WTC11 (cell line): ENCODE measurements around the gene ORC4. TPM values are rescaled to one million over a fixed set of nuclear protein-coding genes. Genes with fewer than 3 reads are reported as not detected.

ENCODE experiments used
- ATAC-seq: fragments of 200-7000 bp; cut with Tn5 transposase; 2 replicates; pipeline ENCODE4 v1.10.0; 2021; ENCODE audit warnings: mild to moderate bottlenecking, moderate library complexity
- CTCF ChIA-PET: fragments of 300-600 bp; sonication (Branson Sonifier 250); formaldehyde crosslinking; loops from one replicate; lab custom pipeline; 2021; ENCODE audit warnings: antibody characterized with exemption; lab: Charles Lee
- POLR2A ChIA-PET: fragments of 350-600 bp; sonication (Branson Sonifier 250); formaldehyde crosslinking; loops from one replicate; lab custom pipeline; 2021; ENCODE audit warnings: antibody characterized with exemption; lab: Charles Lee
- DNase-seq: peaks from one replicate; pipeline ENCODE4 v3.0.0; 2021; ENCODE audit warnings: low spot score
- H3K27ac Mint-ChIP-seq: 2 replicates; pipeline ENCODE4 v1.8.0; 2021; ENCODE audit warnings: mixed read lengths
- H3K27me3 Mint-ChIP-seq: 2 replicates; pipeline ENCODE4 v1.8.0; 2021; ENCODE audit warnings: low read depth, mild to moderate bottlenecking, moderate library complexity, mixed read lengths
- H3K36me3 Mint-ChIP-seq: 2 replicates; pipeline ENCODE4 v1.8.0; 2021; ENCODE audit warnings: mixed read lengths
- H3K4me1 Mint-ChIP-seq: 2 replicates; pipeline ENCODE4 v1.8.0; 2022; ENCODE audit warnings: mixed read lengths
- H3K4me3 Mint-ChIP-seq: 2 replicates; pipeline ENCODE4 v1.8.0; 2021; ENCODE audit warnings: mild to moderate bottlenecking, moderate library complexity, mixed read lengths
- H3K9me3 Mint-ChIP-seq: 2 replicates; pipeline ENCODE4 v1.8.0; 2021; ENCODE audit warnings: mixed read lengths
- CBFB ChIP-seq: sonication (generic); formaldehyde crosslinking; IDR thresholded peaks from 2 replicates; pipeline ENCODE4 v1.8.1; 2022; ENCODE audit warnings: mild to moderate bottlenecking, low read depth, missing genetic modification reagents
- EMX1 ChIP-seq: fragments of 250-450 bp; sonication (Bioruptor Pico); IDR thresholded peaks from 2 replicates; pipeline ENCODE4 v1.8.0; 2021; ENCODE audit warnings: mild to moderate bottlenecking
- ESRRA ChIP-seq: sonication (generic); formaldehyde crosslinking; IDR thresholded peaks from 2 replicates; pipeline ENCODE4 v1.8.1; 2022; ENCODE audit warnings: mild to moderate bottlenecking, missing genetic modification reagents, borderline replicate concordance
- FOXP1 ChIP-seq: sonication (generic); formaldehyde crosslinking; IDR thresholded peaks from 2 replicates; pipeline ENCODE4 v1.8.0; 2022; ENCODE audit warnings: missing genetic modification reagents, mild to moderate bottlenecking, moderate library complexity, borderline replicate concordance
- GRHL2 ChIP-seq: fragments of 250-450 bp; sonication (Bioruptor Pico); IDR thresholded peaks from 2 replicates; pipeline ENCODE4 v1.8.0; 2022; ENCODE audit warnings: mild to moderate bottlenecking, moderate library complexity; ENCODE audit not compliant: insufficient replicate concordance, severe bottlenecking
- PRRX2 ChIP-seq: fragments of 250-450 bp; sonication (Bioruptor Pico); IDR thresholded peaks from 2 replicates; pipeline ENCODE4 v1.8.0; 2021; ENCODE audit warnings: mild to moderate bottlenecking
- RORB ChIP-seq: fragments of 250-450 bp; sonication (Bioruptor Pico); IDR thresholded peaks from 2 replicates; pipeline ENCODE4 v1.9.0; 2021; ENCODE audit warnings: mild to moderate bottlenecking
- ZNF138 ChIP-seq: sonication (generic); formaldehyde crosslinking; conservative IDR thresholded peaks from 2 replicates; pipeline ENCODE4 v1.8.1; 2022; ENCODE audit warnings: mild to moderate bottlenecking, moderate library complexity, missing genetic modification reagents
- ZNF232 ChIP-seq: sonication (generic); formaldehyde crosslinking; IDR thresholded peaks from 2 replicates; pipeline ENCODE4 v1.8.0; 2022; ENCODE audit warnings: mild to moderate bottlenecking, missing genetic modification reagents
- ZNF317 ChIP-seq: sonication (generic); formaldehyde crosslinking; IDR thresholded peaks from 2 replicates; pipeline ENCODE4 v1.8.1; 2023; ENCODE audit warnings: low read depth, mild to moderate bottlenecking, moderate library complexity, missing genetic modification reagents, borderline replicate concordance
- ZNF396 ChIP-seq: fragments of 250-450 bp; sonication (Bioruptor Pico); IDR thresholded peaks from 2 replicates; pipeline ENCODE4 v1.8.0; 2021; ENCODE audit warnings: mild to moderate bottlenecking, moderate library complexity, borderline replicate concordance
- total RNA-seq: library from RNA; stranded (reverse); gene quantifications from 3 replicates; pipeline ENCODE4 v1.2.3, GENCODE V29; 2021
- TF ChIP-seq, protein P1 (sequence below): sonication (generic); formaldehyde crosslinking; IDR thresholded peaks from 2 replicates; pipeline ENCODE4 v1.8.1; 2022; ENCODE audit warnings: mild to moderate bottlenecking, missing genetic modification reagents, moderate library complexity, borderline replicate concordance
- TF ChIP-seq, protein P2 (sequence below): sonication (generic); formaldehyde crosslinking; IDR thresholded peaks from 2 replicates; pipeline ENCODE4 v1.8.1; 2023; ENCODE audit warnings: mild to moderate bottlenecking, missing genetic modification reagents, moderate library complexity
- TF ChIP-seq, protein P3 (sequence below): sonication (generic); formaldehyde crosslinking; IDR thresholded peaks from 2 replicates; pipeline ENCODE4 v1.8.1; 2022; ENCODE audit warnings: missing genetic modification reagents, borderline replicate concordance
- TF ChIP-seq, protein P4 (sequence below): sonication (generic); formaldehyde crosslinking; IDR thresholded peaks from 2 replicates; pipeline ENCODE4 v1.8.0; 2023; ENCODE audit warnings: mild to moderate bottlenecking, missing genetic modification reagents
- TF ChIP-seq, protein P5 (sequence below): fragments of 200-600 bp; IDR thresholded peaks from 2 replicates; pipeline ENCODE4 v1.8.0; 2022; ENCODE audit warnings: antibody characterized with exemption
- TF ChIP-seq, protein P6 (sequence below): sonication (generic); formaldehyde crosslinking; IDR thresholded peaks from 2 replicates; pipeline ENCODE4 v1.8.0; 2022; ENCODE audit warnings: mild to moderate bottlenecking, missing genetic modification reagents
- TF ChIP-seq, protein P7 (sequence below): sonication (generic); formaldehyde crosslinking; IDR thresholded peaks from 2 replicates; pipeline ENCODE4 v1.8.1; 2022; ENCODE audit warnings: low read depth, mild to moderate bottlenecking, moderate library complexity, missing genetic modification reagents, borderline replicate concordance
- TF ChIP-seq, protein P8 (sequence below): sonication (generic); formaldehyde crosslinking; IDR thresholded peaks from 2 replicates; pipeline ENCODE4 v1.8.0; 2023; ENCODE audit warnings: missing genetic modification reagents, mild to moderate bottlenecking, borderline replicate concordance

ORC4 gene
- total RNA-seq, 1 experiment from 2014 or later, result 57.9 TPM

DNA sequence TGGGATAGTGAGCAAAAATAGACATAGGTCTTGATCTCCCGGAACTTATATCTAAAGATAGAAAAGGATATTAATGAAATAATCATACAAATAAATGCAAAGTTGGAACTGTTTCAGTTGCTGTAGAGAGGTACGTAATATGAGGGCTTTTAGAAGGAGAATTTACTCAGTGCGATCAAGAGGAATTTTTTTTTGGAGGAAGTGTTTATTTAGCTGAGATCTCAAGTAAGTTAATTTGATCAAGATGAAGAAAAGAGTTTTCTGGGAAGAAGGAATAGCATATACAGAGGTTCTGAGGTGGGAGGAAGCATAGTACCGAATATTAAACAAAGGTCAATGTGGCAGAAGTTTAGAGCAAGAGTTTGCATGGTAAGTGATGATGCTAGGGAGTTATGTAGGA, 11.7 kb upstream of the ORC4 start:
- no peaks in the 10 kb centered on the region for H3K36me3 Mint-ChIP-seq
- DNase-seq (no peak), ATAC-seq (no peak)
- H3K4me3 Mint-ChIP-seq, result no peak overlapping the region
- H3K4me1 Mint-ChIP-seq, result no peaks in the 10 kb centered on the region
- no peaks in the 10 kb centered on the region for H3K27me3 Mint-ChIP-seq
- TF ChIP-seq, protein P1, sequence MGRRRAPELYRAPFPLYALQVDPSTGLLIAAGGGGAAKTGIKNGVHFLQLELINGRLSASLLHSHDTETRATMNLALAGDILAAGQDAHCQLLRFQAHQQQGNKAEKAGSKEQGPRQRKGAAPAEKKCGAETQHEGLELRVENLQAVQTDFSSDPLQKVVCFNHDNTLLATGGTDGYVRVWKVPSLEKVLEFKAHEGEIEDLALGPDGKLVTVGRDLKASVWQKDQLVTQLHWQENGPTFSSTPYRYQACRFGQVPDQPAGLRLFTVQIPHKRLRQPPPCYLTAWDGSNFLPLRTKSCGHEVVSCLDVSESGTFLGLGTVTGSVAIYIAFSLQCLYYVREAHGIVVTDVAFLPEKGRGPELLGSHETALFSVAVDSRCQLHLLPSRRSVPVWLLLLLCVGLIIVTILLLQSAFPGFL (CRISPR knock-in tag), result no peak
- TF ChIP-seq CBFB (CRISPR knock-in tag) (no peak), RORB (no peak), ZNF317 (CRISPR knock-in tag) (no peak), ESRRA (CRISPR knock-in tag) (no peak), PRRX2 (CRISPR knock-in tag) (no peak), ZNF396 (no peak), GRHL2 (no peak), EMX1 (CRISPR knock-in tag) (no peak), ZNF232 (CRISPR knock-in tag) (no peak), FOXP1 (no peak), ZNF138 (CRISPR knock-in tag) (no peak)
- TF ChIP-seq, protein P2, sequence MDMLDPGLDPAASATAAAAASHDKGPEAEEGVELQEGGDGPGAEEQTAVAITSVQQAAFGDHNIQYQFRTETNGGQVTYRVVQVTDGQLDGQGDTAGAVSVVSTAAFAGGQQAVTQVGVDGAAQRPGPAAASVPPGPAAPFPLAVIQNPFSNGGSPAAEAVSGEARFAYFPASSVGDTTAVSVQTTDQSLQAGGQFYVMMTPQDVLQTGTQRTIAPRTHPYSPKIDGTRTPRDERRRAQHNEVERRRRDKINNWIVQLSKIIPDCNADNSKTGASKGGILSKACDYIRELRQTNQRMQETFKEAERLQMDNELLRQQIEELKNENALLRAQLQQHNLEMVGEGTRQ (CRISPR knock-in tag), result no peak
- TF ChIP-seq, protein P3, sequence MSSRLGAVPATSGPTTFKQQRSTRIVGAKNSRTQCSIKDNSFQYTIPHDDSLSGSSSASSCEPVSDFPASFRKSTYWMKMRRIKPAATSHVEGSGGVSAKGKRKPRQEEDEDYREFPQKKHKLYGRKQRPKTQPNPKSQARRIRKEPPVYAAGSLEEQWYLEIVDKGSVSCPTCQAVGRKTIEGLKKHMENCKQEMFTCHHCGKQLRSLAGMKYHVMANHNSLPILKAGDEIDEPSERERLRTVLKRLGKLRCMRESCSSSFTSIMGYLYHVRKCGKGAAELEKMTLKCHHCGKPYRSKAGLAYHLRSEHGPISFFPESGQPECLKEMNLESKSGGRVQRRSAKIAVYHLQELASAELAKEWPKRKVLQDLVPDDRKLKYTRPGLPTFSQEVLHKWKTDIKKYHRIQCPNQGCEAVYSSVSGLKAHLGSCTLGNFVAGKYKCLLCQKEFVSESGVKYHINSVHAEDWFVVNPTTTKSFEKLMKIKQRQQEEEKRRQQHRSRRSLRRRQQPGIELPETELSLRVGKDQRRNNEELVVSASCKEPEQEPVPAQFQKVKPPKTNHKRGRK (CRISPR knock-in tag), result no peak
- TF ChIP-seq, protein P4, sequence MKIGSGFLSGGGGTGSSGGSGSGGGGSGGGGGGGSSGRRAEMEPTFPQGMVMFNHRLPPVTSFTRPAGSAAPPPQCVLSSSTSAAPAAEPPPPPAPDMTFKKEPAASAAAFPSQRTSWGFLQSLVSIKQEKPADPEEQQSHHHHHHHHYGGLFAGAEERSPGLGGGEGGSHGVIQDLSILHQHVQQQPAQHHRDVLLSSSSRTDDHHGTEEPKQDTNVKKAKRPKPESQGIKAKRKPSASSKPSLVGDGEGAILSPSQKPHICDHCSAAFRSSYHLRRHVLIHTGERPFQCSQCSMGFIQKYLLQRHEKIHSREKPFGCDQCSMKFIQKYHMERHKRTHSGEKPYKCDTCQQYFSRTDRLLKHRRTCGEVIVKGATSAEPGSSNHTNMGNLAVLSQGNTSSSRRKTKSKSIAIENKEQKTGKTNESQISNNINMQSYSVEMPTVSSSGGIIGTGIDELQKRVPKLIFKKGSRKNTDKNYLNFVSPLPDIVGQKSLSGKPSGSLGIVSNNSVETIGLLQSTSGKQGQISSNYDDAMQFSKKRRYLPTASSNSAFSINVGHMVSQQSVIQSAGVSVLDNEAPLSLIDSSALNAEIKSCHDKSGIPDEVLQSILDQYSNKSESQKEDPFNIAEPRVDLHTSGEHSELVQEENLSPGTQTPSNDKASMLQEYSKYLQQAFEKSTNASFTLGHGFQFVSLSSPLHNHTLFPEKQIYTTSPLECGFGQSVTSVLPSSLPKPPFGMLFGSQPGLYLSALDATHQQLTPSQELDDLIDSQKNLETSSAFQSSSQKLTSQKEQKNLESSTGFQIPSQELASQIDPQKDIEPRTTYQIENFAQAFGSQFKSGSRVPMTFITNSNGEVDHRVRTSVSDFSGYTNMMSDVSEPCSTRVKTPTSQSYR, result no peak
- TF ChIP-seq, protein P5, sequence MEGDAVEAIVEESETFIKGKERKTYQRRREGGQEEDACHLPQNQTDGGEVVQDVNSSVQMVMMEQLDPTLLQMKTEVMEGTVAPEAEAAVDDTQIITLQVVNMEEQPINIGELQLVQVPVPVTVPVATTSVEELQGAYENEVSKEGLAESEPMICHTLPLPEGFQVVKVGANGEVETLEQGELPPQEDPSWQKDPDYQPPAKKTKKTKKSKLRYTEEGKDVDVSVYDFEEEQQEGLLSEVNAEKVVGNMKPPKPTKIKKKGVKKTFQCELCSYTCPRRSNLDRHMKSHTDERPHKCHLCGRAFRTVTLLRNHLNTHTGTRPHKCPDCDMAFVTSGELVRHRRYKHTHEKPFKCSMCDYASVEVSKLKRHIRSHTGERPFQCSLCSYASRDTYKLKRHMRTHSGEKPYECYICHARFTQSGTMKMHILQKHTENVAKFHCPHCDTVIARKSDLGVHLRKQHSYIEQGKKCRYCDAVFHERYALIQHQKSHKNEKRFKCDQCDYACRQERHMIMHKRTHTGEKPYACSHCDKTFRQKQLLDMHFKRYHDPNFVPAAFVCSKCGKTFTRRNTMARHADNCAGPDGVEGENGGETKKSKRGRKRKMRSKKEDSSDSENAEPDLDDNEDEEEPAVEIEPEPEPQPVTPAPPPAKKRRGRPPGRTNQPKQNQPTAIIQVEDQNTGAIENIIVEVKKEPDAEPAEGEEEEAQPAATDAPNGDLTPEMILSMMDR, result no peak
- TF ChIP-seq, protein P6, sequence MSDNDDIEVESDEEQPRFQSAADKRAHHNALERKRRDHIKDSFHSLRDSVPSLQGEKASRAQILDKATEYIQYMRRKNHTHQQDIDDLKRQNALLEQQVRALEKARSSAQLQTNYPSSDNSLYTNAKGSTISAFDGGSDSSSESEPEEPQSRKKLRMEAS (CRISPR knock-in tag), result no peak
- TF ChIP-seq, protein P7, sequence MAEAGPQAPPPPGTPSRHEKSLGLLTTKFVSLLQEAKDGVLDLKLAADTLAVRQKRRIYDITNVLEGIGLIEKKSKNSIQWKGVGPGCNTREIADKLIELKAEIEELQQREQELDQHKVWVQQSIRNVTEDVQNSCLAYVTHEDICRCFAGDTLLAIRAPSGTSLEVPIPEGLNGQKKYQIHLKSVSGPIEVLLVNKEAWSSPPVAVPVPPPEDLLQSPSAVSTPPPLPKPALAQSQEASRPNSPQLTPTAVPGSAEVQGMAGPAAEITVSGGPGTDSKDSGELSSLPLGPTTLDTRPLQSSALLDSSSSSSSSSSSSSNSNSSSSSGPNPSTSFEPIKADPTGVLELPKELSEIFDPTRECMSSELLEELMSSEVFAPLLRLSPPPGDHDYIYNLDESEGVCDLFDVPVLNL (CRISPR knock-in tag), result no peak
- TF ChIP-seq, protein P8, sequence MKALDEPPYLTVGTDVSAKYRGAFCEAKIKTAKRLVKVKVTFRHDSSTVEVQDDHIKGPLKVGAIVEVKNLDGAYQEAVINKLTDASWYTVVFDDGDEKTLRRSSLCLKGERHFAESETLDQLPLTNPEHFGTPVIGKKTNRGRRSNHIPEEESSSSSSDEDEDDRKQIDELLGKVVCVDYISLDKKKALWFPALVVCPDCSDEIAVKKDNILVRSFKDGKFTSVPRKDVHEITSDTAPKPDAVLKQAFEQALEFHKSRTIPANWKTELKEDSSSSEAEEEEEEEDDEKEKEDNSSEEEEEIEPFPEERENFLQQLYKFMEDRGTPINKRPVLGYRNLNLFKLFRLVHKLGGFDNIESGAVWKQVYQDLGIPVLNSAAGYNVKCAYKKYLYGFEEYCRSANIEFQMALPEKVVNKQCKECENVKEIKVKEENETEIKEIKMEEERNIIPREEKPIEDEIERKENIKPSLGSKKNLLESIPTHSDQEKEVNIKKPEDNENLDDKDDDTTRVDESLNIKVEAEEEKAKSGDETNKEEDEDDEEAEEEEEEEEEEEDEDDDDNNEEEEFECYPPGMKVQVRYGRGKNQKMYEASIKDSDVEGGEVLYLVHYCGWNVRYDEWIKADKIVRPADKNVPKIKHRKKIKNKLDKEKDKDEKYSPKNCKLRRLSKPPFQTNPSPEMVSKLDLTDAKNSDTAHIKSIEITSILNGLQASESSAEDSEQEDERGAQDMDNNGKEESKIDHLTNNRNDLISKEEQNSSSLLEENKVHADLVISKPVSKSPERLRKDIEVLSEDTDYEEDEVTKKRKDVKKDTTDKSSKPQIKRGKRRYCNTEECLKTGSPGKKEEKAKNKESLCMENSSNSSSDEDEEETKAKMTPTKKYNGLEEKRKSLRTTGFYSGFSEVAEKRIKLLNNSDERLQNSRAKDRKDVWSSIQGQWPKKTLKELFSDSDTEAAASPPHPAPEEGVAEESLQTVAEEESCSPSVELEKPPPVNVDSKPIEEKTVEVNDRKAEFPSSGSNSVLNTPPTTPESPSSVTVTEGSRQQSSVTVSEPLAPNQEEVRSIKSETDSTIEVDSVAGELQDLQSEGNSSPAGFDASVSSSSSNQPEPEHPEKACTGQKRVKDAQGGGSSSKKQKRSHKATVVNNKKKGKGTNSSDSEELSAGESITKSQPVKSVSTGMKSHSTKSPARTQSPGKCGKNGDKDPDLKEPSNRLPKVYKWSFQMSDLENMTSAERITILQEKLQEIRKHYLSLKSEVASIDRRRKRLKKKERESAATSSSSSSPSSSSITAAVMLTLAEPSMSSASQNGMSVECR (CRISPR knock-in tag), result no peak
- POLR2A ChIA-PET, result interaction anchor here (0.6 kb wide), 1 partner anchor 14 kb away, joined by 5 read pairs; no protein-coding TSS in a partner anchor
- CTCF ChIA-PET, result interaction anchor here (1.1 kb wide), 1 partner anchor 12 kb away, joined by 4 read pairs; the partner anchor contains the start of genes MBD5 and ORC4
- H3K27ac Mint-ChIP-seq, result no peak overlapping the region; the same call in 1 of the 2 replicates
- no peaks in the 10 kb centered on the region for H3K9me3 Mint-ChIP-seq
